Measurements from ENCODE around the gene UTP11.

The UTP11 gene

GRCh38 chr1:38073534-38074301, 61.2 kb downstream of the UTP11 start:
- TF ChIP-seq GATA1 (IDR thresholded peaks at IDR 0.05; ENCODE audit: low read depth, low read length) (no peak), POLR2A (IDR thresholded peaks at IDR 0.05; ENCODE audit: low read length) (no peak)
- DNase-seq = no peak

DNA sequence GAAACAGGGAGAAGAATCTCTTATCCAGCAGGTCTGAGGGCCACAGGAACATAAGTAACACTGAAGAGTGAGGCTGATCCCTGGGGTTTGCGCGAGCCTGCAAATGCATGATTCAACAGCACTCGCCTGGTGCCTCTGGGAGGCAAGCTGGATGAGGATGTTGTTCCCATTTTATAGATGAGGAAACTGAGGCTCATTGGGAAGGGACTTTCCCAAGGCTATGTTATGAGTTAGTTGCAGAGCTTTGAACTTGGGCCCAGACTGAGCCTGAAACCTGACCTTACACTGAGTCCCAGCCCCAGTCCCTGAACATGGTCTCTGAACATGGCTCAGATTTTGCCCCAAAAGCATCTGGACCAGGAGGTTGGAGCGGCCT, 61.8 kb downstream of the UTP11 start:
- TF ChIP-seq GATA1 (IDR thresholded peaks at IDR 0.05; ENCODE audit: low read depth, low read length) = no peak
- TF ChIP-seq POLR2A (IDR thresholded peaks at IDR 0.05; ENCODE audit: low read length) = no peak
- DNase-seq = no peak

All from erythroblast (primary cell).